H54 (cell line): ENCODE data around the gene FAM83B.
"Not testable (repeated sequence)": the region's sequence is repeated elsewhere in the genome, so short reads cannot be mapped to it uniquely, and the experiment has no call there.

Experiments
- DNase-seq: peaks from one replicate; pipeline ENCODE4 v3.0.0; 2011; ENCODE audit warnings: low spot score, mixed read lengths; ENCODE audit not compliant: insufficient read length
- FAIRE-seq: peaks from 3 replicates; lab custom pipeline; 2011; peaks lifted over from hg19 to GRCh38; lab: Jason Lieb, UNC
- POLR2A ChIP-seq: IDR thresholded peaks from 2 replicates; pipeline ENCODE4 v1.6.1; 2011; ENCODE audit warnings: low read depth, mild to moderate bottlenecking, low read length

The FAM83B gene

GRCh38 chr6:54846243-54846856 lies at the start of gene FAM83B:
TSS of gene FAM83B (plus strand) at chr6:54846771. CDS start at chr6:54870247, 23,476 bp downstream.
- TF ChIP-seq POLR2A, result no peak
- no peak for DNase-seq
- no peak for FAIRE-seq

- not testable (repeated sequence) for DNase-seq, FAIRE-seq
Observed at GRCh38 chr6:54796918-54797317, 49.7 kb upstream of the FAM83B start.

GRCh38 chr6:54800050-54800600 lies 46.4 kb upstream of the FAM83B start:
- no peak for FAIRE-seq
- TF ChIP-seq POLR2A, result no peak
- no peak for DNase-seq

- peak; percentile 30 for FAIRE-seq
- DNase-seq, result no peak
- no peak for TF ChIP-seq POLR2A
Observed at GRCh38 chr6:54801244-54801643, 45.3 kb upstream of the FAM83B start.

- FAIRE-seq, result peak; percentile 98
- TF ChIP-seq POLR2A, result no peak
- peak; percentile 22 for DNase-seq
Observed at GRCh38 chr6:54801669-54802068, 44.9 kb upstream of the FAM83B start.

- peak; percentile 15 for DNase-seq
Observed at GRCh38 chr6:54802775-54803634, 43.6 kb upstream of the FAM83B start.

GRCh38 chr6:54805077-54805476 lies 41.5 kb upstream of the FAM83B start:
- no peak for TF ChIP-seq POLR2A
- FAIRE-seq (peak; percentile 38), DNase-seq (no peak)

More at GRCh38 chr6:54802775-54803634, 43.6 kb upstream of the FAM83B start:
- TF ChIP-seq POLR2A, result no peak
- peak; percentile 95 for FAIRE-seq

GRCh38 chr6:54810147-54810546 lies 36.4 kb upstream of the FAM83B start:
- no peak for TF ChIP-seq POLR2A
- FAIRE-seq (no peak), DNase-seq (no peak)

- DNase-seq (no peak), FAIRE-seq (no peak)
- no peak for TF ChIP-seq POLR2A
Observed at GRCh38 chr6:54813892-54814291, 32.7 kb upstream of the FAM83B start.

- DNase-seq (no peak), FAIRE-seq (no peak)
- TF ChIP-seq POLR2A, result no peak
Observed at GRCh38 chr6:54817236-54817635, 29.3 kb upstream of the FAM83B start.

- TF ChIP-seq POLR2A, result no peak
- FAIRE-seq (no peak), DNase-seq (no peak)
Observed at GRCh38 chr6:54817834-54818233, 28.7 kb upstream of the FAM83B start.

GRCh38 chr6:54824225-54824624 lies 22.3 kb upstream of the FAM83B start:
- FAIRE-seq, result not testable (repeated sequence)

GRCh38 chr6:54827010-54827409 lies 19.6 kb upstream of the FAM83B start:
- FAIRE-seq (no peak), DNase-seq (no peak)
- TF ChIP-seq POLR2A, result no peak

More at GRCh38 chr6:54824225-54824624, 22.3 kb upstream of the FAM83B start:
- DNase-seq, result not testable (repeated sequence)

GRCh38 chr6:54830216-54830615 lies 16.4 kb upstream of the FAM83B start:
- no peak for FAIRE-seq
- no peak for TF ChIP-seq POLR2A
- DNase-seq, result no peak
